Naive thymus-derived CD4-positive, alpha-beta T cell (primary cell): Measurements from ENCODE around the gene SKA2. TPM values are rescaled to one million over a fixed set of nuclear protein-coding genes. Genes with fewer than 3 reads are reported as not detected.

ENCODE experiments used
- ATAC-seq: fragments of 150-1000 bp; cut with Tn5 transposase; 2 replicates; pipeline ENCODE4 v1.10.0; 2021; ENCODE audit warnings: mild to moderate bottlenecking, moderate library complexity
- CTCF ChIA-PET: fragments of 350-600 bp; sonication (Branson Sonifier 250); formaldehyde crosslinking; loops from one replicate; lab custom pipeline; 2021; ENCODE audit warnings: antibody characterized with exemption; lab: Charles Lee
- POLR2A ChIA-PET: fragments of 350-600 bp; sonication (Branson Sonifier 250); formaldehyde crosslinking; loops from one replicate; lab custom pipeline; 2021; ENCODE audit warnings: antibody characterized with exemption, inconsistent platforms; lab: Charles Lee
- DNase-seq, 9 donors: peaks; one replicate each; pipeline versions ENCODE4 v3.0.0 to v3.0.0-alpha.2; 2020 to 2022; ENCODE audit warnings: mixed read lengths in 1 of 9
- H3K27ac ChIP-seq: one replicate; pipeline ENCODE4 v1.7.0; 2013; ENCODE audit warnings: mild to moderate bottlenecking, low read depth, low read length, moderate library complexity
- H3K27me3 ChIP-seq, 2 donors: one replicate each; pipeline ENCODE4 v1.7.0; 2013; ENCODE audit warnings: low read length in 2 of 2, mild to moderate bottlenecking in 2 of 2, moderate library complexity in 2 of 2; ENCODE audit not compliant: control insufficient read depth in 2 of 2, insufficient read depth in 2 of 2
- H3K36me3 ChIP-seq, 3 experiments: 1 replicate in 2 of 3; 2 replicates in 1 of 3; pipeline ENCODE4 v1.7.0; 2013; ENCODE audit warnings: low read length in 3 of 3, mild to moderate bottlenecking in 3 of 3, moderate library complexity in 1 of 3; ENCODE audit not compliant: insufficient read depth in 3 of 3, control insufficient read depth in 2 of 3
- H3K4me1 ChIP-seq, 2 donors: one replicate each; pipeline ENCODE4 v1.7.0; 2013; ENCODE audit warnings: low read length in 2 of 2, mild to moderate bottlenecking in 2 of 2, moderate library complexity in 1 of 2; ENCODE audit not compliant: control insufficient read depth in 2 of 2, insufficient read depth in 2 of 2
- H3K4me3 ChIP-seq: 2 replicates; pipeline ENCODE4 v1.7.0; 2013; ENCODE audit warnings: mild to moderate bottlenecking, low read length
- H3K9me3 ChIP-seq, 3 experiments: 1 replicate in 2 of 3; 2 replicates in 1 of 3; pipeline ENCODE4 v1.7.0; 2013; ENCODE audit warnings: low read length in 3 of 3; ENCODE audit not compliant: control insufficient read depth in 2 of 3
- H3K27ac Mint-ChIP-seq, 9 donors: one replicate each; pipeline ENCODE4 v1.8.0; 2020 to 2022; ENCODE audit warnings: mixed read lengths in 9 of 9, mild to moderate bottlenecking in 8 of 9, moderate library complexity in 5 of 9, inconsistent platforms in 2 of 9
- H3K27me3 Mint-ChIP-seq, 5 donors: one replicate each; pipeline ENCODE4 v1.8.0; 2021 to 2022; ENCODE audit warnings: mixed read lengths in 5 of 5, mild to moderate bottlenecking in 1 of 5
- H3K36me3 Mint-ChIP-seq, 5 donors: one replicate each; pipeline ENCODE4 v1.8.0; 2020 to 2022; ENCODE audit warnings: mixed read lengths in 5 of 5, mild to moderate bottlenecking in 3 of 5, inconsistent platforms in 1 of 5
- H3K4me1 Mint-ChIP-seq, 7 donors: one replicate each; pipeline ENCODE4 v1.8.0; 2020 to 2022; ENCODE audit warnings: mixed read lengths in 7 of 7, mild to moderate bottlenecking in 3 of 7, inconsistent platforms in 1 of 7
- H3K4me3 Mint-ChIP-seq, 10 donors: one replicate each; pipeline ENCODE4 v1.8.0; 2020 to 2022; ENCODE audit warnings: mild to moderate bottlenecking in 10 of 10, mixed read lengths in 10 of 10, moderate library complexity in 6 of 10, inconsistent platforms in 2 of 10
- H3K9me3 Mint-ChIP-seq, 11 donors: one replicate each; pipeline ENCODE4 v1.8.0; 2020 to 2022; ENCODE audit warnings: mixed read lengths in 11 of 11, mild to moderate bottlenecking in 4 of 11, inconsistent platforms in 1 of 11, moderate library complexity in 1 of 11
- intact Hi-C, 2 donors: fragments of 100-400 bp; cut with micrococcal nuclease; formaldehyde crosslinking; loops; one replicate each; pipeline ENCODE4 v1.15.1; 2023
- polyA plus RNA-seq, 2 donors: library from polyadenylated mRNA; unstranded; fragments of 300-500 nt; fragmentation: Illumina TruSeq; gene quantifications; one replicate each; pipeline ENCODE4 v1.2.3, GENCODE V29; 2021
- total RNA-seq, 6 experiments: library from RNA in 5 of 6; stranded (reverse) in 5 of 6; gene quantifications; 1 replicate in 5 of 6; 2 replicates in 1 of 6; pipeline ENCODE4 v1.2.3 and lab custom pipeline; 2021 to 2026

SKA2 gene, protein sequence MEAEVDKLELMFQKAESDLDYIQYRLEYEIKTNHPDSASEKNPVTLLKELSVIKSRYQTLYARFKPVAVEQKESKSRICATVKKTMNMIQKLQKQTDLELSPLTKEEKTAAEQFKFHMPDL
- total RNA-seq: 10 to 100 TPM; 11.0 to 58.1 (median 13.5) TPM
- 10 to 100 TPM; 40.4 to 48.7 TPM for polyA plus RNA-seq
- total RNA-seq (lab: John Stamatoyannopoulos, UW): 11.8 reads per million, percentile 39 among the genes with 10 or more reads in this experiment

DNA sequence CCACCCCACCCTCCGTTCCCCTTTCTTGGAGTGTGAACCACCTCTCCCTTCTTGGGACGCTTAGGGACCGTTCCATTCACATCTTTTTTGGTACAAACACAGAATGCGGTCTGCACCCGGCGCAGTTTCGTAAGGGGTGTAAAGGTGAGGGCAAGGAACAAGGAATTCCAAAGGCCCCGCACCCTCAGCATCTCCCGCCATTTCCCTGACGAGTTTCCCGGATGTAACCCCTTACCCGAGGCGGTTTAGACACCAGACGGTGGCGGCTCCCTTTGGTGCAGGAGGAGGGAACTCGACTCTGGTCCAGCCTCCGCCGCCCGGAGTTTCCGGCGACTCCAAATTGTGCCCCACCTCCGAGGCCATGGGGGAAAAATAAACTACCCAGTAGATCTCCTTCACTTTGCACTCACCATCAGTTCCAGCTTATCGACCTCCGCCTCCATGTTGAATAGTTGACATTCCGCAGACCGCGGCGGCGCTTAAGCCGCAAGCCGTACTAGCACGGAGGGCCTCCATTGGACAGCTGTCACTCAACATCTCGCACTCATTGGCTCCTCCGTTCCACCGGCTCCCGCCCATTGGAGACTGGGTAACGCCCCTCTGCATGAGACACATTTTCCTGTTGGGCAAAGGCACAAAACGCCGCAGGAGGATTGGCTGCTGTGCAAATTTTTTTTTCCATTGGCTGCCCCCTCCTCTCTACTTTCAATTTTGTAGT lies at the start of gene SKA2:
SKA2 (minus strand) TSS at position 466 of the 718 bp plus-strand sequence; CDS start at position 443, 23 bp downstream.
- Histone ChIP-seq H3K4me1 (peaks cover 10 to 13% of the 10 kb centered on the region in 2 donors), H3K9me3 (no peaks in the 10 kb centered on the region), H3K27ac (peak within 1 kb of the TSS; percentile 75), H3K27me3 (no peaks in the 10 kb centered on the region), H3K4me3 (peak within 1 kb of the TSS; percentile 89), H3K36me3 (peaks cover 0 to 5% (median 0%) of the 10 kb centered on the region in 3 experiments)
- Mint-ChIP-seq H3K27ac (no peak within 1 kb of the TSS), H3K4me3 (no peak within 1 kb of the TSS), H3K9me3 (peaks cover 0 to 2% (median 0%) of the 10 kb centered on the region in 11 donors), H3K36me3 (peaks cover 0 to 6% (median 0%) of the 10 kb centered on the region in 5 donors), H3K4me1 (peaks cover 8 to 54% (median 40%) of the 10 kb centered on the region in 7 donors), H3K27me3 (no peaks in the 10 kb centered on the region)
- CTCF ChIA-PET: interaction anchor here (0.7 kb wide), 1 partner anchor 685 kb away, joined by 3 read pairs; no protein-coding TSS in a partner anchor
- POLR2A ChIA-PET: interaction anchor here (0.5 to 2.9 kb wide), 9 partner anchors 8 to 1032 kb away, joined by 3 to 21 read pairs (median 3); partner anchors contain the start of genes DHX40, SMG8 and TRIM37
- peak in 5 of 9 donors; percentile 83 to 98 (median 94) for DNase-seq
- ATAC-seq: peak; percentile 90
- intact Hi-C loops: loop anchor here (1.0 to 10.0 kb wide), 20 partner anchors 49 to 1520 kb away; partner anchors contain the start of genes CLTC (in 2 of the 2), GDPD1 (in 2 of the 2), SMG8 (in 2 of the 2) and SRSF1 (in 2 of the 2)

- no peak for DNase-seq
Observed at GRCh38 chr17:59202320-59202719, 47.3 kb upstream of the SKA2 start.

GRCh38 chr17:59199398-59199797 lies 44.4 kb upstream of the SKA2 start:
- intact Hi-C loops: no loop called here
- Mint-ChIP-seq H3K9me3 (no peaks in the 10 kb centered on the region), H3K27me3 (no peaks in the 10 kb centered on the region), H3K27ac (no peak overlapping the region), H3K36me3 (peaks cover 0 to 10% (median 0%) of the 10 kb centered on the region in 5 donors), H3K4me1 (no peaks in the 10 kb centered on the region), H3K4me3 (no peak overlapping the region)
- Histone ChIP-seq H3K9me3 (no peaks in the 10 kb centered on the region), H3K27ac (no peak overlapping the region), H3K27me3 (no peaks in the 10 kb centered on the region), H3K4me3 (no peak overlapping the region), H3K4me1 (no peaks in the 10 kb centered on the region), H3K36me3 (no peaks in the 10 kb centered on the region)
- ChIA-PET CTCF (interaction anchor here (0.6 kb wide), 1 partner anchor 10 kb away, joined by 5 read pairs; no protein-coding TSS in a partner anchor), POLR2A (no interaction called here)
- no peak for ATAC-seq
- DNase-seq: no peak

More at GRCh38 chr17:59202320-59202719, 47.3 kb upstream of the SKA2 start:
- ATAC-seq: no peak
- H3K9me3 ChIP-seq: no peaks in the 10 kb centered on the region
- Mint-ChIP-seq H3K36me3 (peaks cover 0 to 7% (median 0%) of the 10 kb centered on the region in 5 donors), H3K4me3 (no peak overlapping the region), H3K9me3 (no peaks in the 10 kb centered on the region), H3K27me3 (no peaks in the 10 kb centered on the region), H3K4me1 (no peaks in the 10 kb centered on the region), H3K27ac (no peak overlapping the region)
- H3K27me3 ChIP-seq: no peaks in the 10 kb centered on the region
- POLR2A ChIA-PET: no interaction called here
- H3K4me1 ChIP-seq: no peaks in the 10 kb centered on the region
- H3K4me3 ChIP-seq: no peak overlapping the region
- no peaks in the 10 kb centered on the region for H3K36me3 ChIP-seq
- intact Hi-C loops: no loop called here
- H3K27ac ChIP-seq: no peak overlapping the region
- CTCF ChIA-PET: interaction anchor here (0.5 kb wide), 1 partner anchor 26 kb away, joined by 6 read pairs; no protein-coding TSS in a partner anchor

DNA sequence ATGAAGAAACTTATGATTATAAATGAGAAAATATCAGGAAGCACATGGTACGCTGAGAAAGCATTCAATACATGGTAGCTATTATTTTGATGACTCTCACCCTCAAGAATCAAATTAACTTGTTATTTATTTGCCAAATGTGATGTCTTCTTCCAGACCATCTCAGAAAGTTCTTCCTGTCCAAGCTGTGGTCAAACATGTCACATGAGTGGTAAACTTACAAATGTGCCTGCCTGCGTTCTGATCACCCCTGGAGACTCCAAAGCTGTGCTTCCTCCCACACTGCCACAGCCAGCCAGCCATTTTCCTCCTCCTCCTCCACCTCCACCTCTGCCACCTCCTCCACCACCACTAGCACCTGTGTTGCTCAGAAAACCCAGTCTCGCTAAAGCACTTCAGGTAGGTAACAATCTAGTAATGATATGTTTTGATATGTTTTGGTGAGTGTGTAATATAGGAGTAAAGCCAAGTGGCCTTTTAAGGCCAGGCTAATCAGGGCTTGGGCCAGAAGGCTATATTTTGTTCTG lies 38.4 kb upstream of the SKA2 start:
- no peak for ATAC-seq
- Mint-ChIP-seq H3K4me1 (peaks cover 0 to 6% (median 0%) of the 10 kb centered on the region in 7 donors), H3K9me3 (no peaks in the 10 kb centered on the region), H3K36me3 (peaks cover 0 to 15% (median 0%) of the 10 kb centered on the region in 5 donors), H3K27me3 (no peaks in the 10 kb centered on the region), H3K27ac (no peak overlapping the region), H3K4me3 (no peak overlapping the region)
- Histone ChIP-seq H3K4me1 (no peaks in the 10 kb centered on the region), H3K27ac (no peak overlapping the region), H3K4me3 (no peak overlapping the region), H3K36me3 (no peaks in the 10 kb centered on the region), H3K9me3 (no peaks in the 10 kb centered on the region), H3K27me3 (no peaks in the 10 kb centered on the region)
- intact Hi-C loops: no loop called here
- ChIA-PET CTCF (interaction anchor here (0.6 kb wide), 1 partner anchor 148 kb away, joined by 4 read pairs; no protein-coding TSS in a partner anchor), POLR2A (interaction anchor here (1.0 to 1.1 kb wide), 2 partner anchors 15 to 16 kb away, joined by 4 to 5 read pairs; no protein-coding TSS in a partner anchor)
- no peak for DNase-seq

- CTCF ChIA-PET: no interaction called here
- H3K27ac Mint-ChIP-seq: no peak overlapping the region
- Histone ChIP-seq H3K27ac (no peak overlapping the region), H3K4me3 (no peak overlapping the region), H3K36me3 (no peaks in the 10 kb centered on the region), H3K27me3 (no peaks in the 10 kb centered on the region), H3K9me3 (no peaks in the 10 kb centered on the region), H3K4me1 (no peaks in the 10 kb centered on the region)
- peaks cover 0 to 6% (median 0%) of the 10 kb centered on the region in 7 donors for H3K4me1 Mint-ChIP-seq
- ATAC-seq (no peak), DNase-seq (no peak)
- peaks cover 0 to 22% (median 0%) of the 10 kb centered on the region in 5 donors for H3K36me3 Mint-ChIP-seq
- no peaks in the 10 kb centered on the region for H3K27me3 Mint-ChIP-seq
- intact Hi-C loops: no loop called here
- H3K4me3 Mint-ChIP-seq: no peak overlapping the region
- POLR2A ChIA-PET: no interaction called here
- no peaks in the 10 kb centered on the region for H3K9me3 Mint-ChIP-seq
Observed at GRCh38 chr17:59190806-59191205, 35.8 kb upstream of the SKA2 start.

GRCh38 chr17:59186850-59187249 lies 31.9 kb upstream of the SKA2 start:
- ATAC-seq (no peak), DNase-seq (no peak)
- Histone ChIP-seq H3K36me3 (no peaks in the 10 kb centered on the region), H3K27me3 (no peaks in the 10 kb centered on the region), H3K9me3 (no peaks in the 10 kb centered on the region), H3K27ac (no peak overlapping the region), H3K4me3 (no peak overlapping the region), H3K4me1 (no peaks in the 10 kb centered on the region)
- H3K4me3 Mint-ChIP-seq: no peak overlapping the region
- no peaks in the 10 kb centered on the region for H3K9me3 Mint-ChIP-seq
- ChIA-PET CTCF (interaction anchor here (0.7 kb wide), 1 partner anchor 567 kb away, joined by 3 read pairs; no protein-coding TSS in a partner anchor), POLR2A (no interaction called here)
- H3K27me3 Mint-ChIP-seq: no peaks in the 10 kb centered on the region
- peaks cover 0 to 2% (median 0%) of the 10 kb centered on the region in 7 donors for H3K4me1 Mint-ChIP-seq
- H3K27ac Mint-ChIP-seq: no peak overlapping the region
- peaks cover 0 to 23% (median 0%) of the 10 kb centered on the region in 5 donors for H3K36me3 Mint-ChIP-seq
- intact Hi-C loops: no loop called here
